Measurements from ENCODE around the gene LRRC34.

Gene LRRC34

GRCh38 chr3:169760479-169760878, 52.2 kb downstream of the LRRC34 start:
- no peak for TF ChIP-seq CTCF (conservative IDR thresholded peaks at IDR 0.05)
- H3K27ac ChIP-seq: no peak overlapping the region

GRCh38 chr3:169759256-169759655, 53.4 kb downstream of the LRRC34 start:
- H3K27ac ChIP-seq: no peak overlapping the region

GRCh38 chr3:169758359-169758994, 54.2 kb downstream of the LRRC34 start:
- no peak overlapping the region for H3K27ac ChIP-seq
- no peak for TF ChIP-seq CTCF (conservative IDR thresholded peaks at IDR 0.05)

More at GRCh38 chr3:169759256-169759655, 53.4 kb downstream of the LRRC34 start:
- no peak for TF ChIP-seq CTCF (conservative IDR thresholded peaks at IDR 0.05)

- no peak overlapping the region for H3K27ac ChIP-seq
- TF ChIP-seq CTCF (conservative IDR thresholded peaks at IDR 0.05): no peak
These were observed 57.2 kb downstream of the LRRC34 start for GRCh38 chr3:169755488-169755887.

GRCh38 chr3:169754711-169755110, 58.0 kb downstream of the LRRC34 start:
- TF ChIP-seq CTCF (conservative IDR thresholded peaks at IDR 0.05): no peak
- peak overlapping the region; percentile 37 for H3K27ac ChIP-seq

- no peak overlapping the region for H3K27ac ChIP-seq
- no peak for TF ChIP-seq CTCF (conservative IDR thresholded peaks at IDR 0.05)
These were observed 60.8 kb downstream of the LRRC34 start for GRCh38 chr3:169751875-169752274.

GRCh38 chr3:169750665-169751064, 62.0 kb downstream of the LRRC34 start:
- no peak overlapping the region for H3K27ac ChIP-seq
- no peak for TF ChIP-seq CTCF (conservative IDR thresholded peaks at IDR 0.05)

All from VCaP (cell line).